ENCODE data around the gene CREBBP. TPM values are rescaled to one million over a fixed set of nuclear protein-coding genes. Genes with fewer than 3 reads are reported as not detected.

The CREBBP gene
- total and polyA plus RNA-seq, 10 donors = 5.8 to 153 (median 99.9) TPM

DNA sequence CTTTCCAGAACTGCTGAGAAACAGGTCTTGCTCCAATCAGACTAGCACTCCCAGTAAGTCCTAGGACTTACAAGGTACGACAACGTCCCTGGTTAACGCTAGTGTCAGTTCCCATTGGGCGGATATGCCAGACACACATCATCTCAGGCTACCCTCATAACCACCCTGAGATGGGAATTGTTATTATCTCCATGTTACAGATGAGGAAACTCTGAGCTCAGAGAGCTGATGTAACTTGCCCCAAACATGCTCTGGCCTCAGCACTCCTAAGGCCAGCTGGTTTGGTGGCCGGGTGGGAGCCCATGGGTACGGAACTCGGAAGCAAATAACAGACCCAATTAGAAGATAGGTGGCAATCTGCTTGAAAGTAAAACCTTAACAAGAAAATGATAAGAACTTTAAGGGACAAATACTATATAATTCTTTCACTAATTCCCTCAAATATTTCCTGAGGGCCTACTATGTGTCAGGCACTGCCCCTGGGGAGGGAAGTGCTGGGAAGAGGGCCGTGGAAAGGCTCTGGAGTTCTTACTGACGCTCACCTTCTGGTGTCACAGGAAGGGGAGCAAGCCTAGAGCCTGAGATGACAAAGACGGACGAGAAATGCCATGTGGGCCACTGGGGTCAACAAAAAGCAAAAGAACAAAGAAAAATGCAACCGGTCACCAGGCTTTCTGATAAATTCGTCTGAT lies 6.9 kb downstream of the CREBBP start:
- H3K27ac ChIP-seq = no peak overlapping the region
- intact Hi-C loops (cut with DNase I; ENCODE audit: low total_unique reads) = loop anchor here (10.0 kb wide), 1 partner anchor 179 kb away; no protein-coding TSS in a partner anchor
- H3K36me3 ChIP-seq = peaks cover 0 to 6% (median 0%) of the 10 kb centered on the region in 6 donors
- peaks cover 79 to 100% (median 99%) of the 10 kb centered on the region in 6 donors for H3K4me1 ChIP-seq
- no peak overlapping the region for H3K4me3 ChIP-seq
- WGBS, 5 donors = 70 to 82% (median 80%) methylated on average over 13 of the region's 13 CpGs
- H3K9me3 ChIP-seq = no peaks in the 10 kb centered on the region
- TF ChIP-seq POLR2A (IDR thresholded peaks at IDR 0.05) = no peak
- no peak for TF ChIP-seq POLR2AphosphoS5 (IDR thresholded peaks at IDR 0.05)
- TF ChIP-seq, protein P1, sequence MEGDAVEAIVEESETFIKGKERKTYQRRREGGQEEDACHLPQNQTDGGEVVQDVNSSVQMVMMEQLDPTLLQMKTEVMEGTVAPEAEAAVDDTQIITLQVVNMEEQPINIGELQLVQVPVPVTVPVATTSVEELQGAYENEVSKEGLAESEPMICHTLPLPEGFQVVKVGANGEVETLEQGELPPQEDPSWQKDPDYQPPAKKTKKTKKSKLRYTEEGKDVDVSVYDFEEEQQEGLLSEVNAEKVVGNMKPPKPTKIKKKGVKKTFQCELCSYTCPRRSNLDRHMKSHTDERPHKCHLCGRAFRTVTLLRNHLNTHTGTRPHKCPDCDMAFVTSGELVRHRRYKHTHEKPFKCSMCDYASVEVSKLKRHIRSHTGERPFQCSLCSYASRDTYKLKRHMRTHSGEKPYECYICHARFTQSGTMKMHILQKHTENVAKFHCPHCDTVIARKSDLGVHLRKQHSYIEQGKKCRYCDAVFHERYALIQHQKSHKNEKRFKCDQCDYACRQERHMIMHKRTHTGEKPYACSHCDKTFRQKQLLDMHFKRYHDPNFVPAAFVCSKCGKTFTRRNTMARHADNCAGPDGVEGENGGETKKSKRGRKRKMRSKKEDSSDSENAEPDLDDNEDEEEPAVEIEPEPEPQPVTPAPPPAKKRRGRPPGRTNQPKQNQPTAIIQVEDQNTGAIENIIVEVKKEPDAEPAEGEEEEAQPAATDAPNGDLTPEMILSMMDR (IDR thresholded peaks at IDR 0.05 in 8 of 11, conservative IDR thresholded peaks at IDR 0.05 in 3 of 11) = no peak
- no peaks in the 10 kb centered on the region for H3K27me3 ChIP-seq (replicated peaks in 1 of 7)
- no peak for DNase-seq

DNA sequence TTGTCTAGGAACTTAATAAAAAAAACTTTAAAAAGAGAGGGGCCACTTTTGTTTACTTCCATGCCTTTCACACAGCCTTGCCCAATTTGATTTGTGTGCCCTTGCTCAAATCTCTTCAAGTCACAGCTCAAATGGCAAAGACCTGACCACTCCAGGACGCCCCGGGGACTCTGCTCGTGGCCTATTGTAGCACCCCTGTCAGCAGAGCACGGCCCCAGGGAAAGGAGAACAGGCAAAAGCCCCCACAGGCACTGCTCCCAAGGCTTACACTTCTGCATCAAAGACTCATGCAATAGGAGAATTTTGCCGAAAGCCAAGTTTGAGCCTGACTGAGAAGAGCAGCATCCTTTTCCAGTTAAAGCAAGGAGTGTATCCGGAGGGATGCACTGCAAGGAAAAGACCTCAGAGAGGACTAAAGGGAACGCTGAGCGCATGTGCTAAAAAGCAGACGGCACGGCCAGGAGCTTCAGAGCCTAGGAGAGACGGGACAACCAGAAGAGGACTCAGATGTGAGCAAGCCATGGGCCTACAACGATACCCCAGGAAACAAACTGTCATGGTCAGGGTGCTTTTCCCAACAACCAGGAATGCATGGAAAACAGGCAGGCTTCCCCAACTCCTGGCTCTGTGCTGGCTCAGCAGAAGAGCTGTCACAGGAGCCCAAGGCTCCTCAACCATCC lies 8.2 kb downstream of the CREBBP start:
- WGBS, 5 donors = 68 to 82% (median 75%) methylated on average over 12 of the region's 12 CpGs
- intact Hi-C loops (cut with DNase I; ENCODE audit: low total_unique reads) = loop anchor here (10.0 kb wide), 1 partner anchor 178 kb away; no protein-coding TSS in a partner anchor
- Histone ChIP-seq H3K27ac (no peak overlapping the region), H3K9me3 (no peaks in the 10 kb centered on the region), H3K36me3 (peaks cover 0 to 5% (median 0%) of the 10 kb centered on the region in 6 donors), H3K27me3 (replicated peaks in 1 of 7) (no peaks in the 10 kb centered on the region), H3K4me3 (no peak overlapping the region), H3K4me1 (peaks cover 76 to 100% (median 99%) of the 10 kb centered on the region in 6 donors)
- no peak for DNase-seq
- TF ChIP-seq, protein P1 (IDR thresholded peaks at IDR 0.05 in 8 of 11, conservative IDR thresholded peaks at IDR 0.05 in 3 of 11) = no peak
- TF ChIP-seq POLR2A (IDR thresholded peaks at IDR 0.05) (no peak), POLR2AphosphoS5 (IDR thresholded peaks at IDR 0.05) (no peak)

- no peaks in the 10 kb centered on the region for H3K9me3 ChIP-seq
- peaks cover 73 to 100% (median 98%) of the 10 kb centered on the region in 6 donors for H3K4me1 ChIP-seq
- no peaks in the 10 kb centered on the region for H3K27me3 ChIP-seq (replicated peaks in 1 of 7)
- H3K36me3 ChIP-seq = peaks cover 0 to 2% (median 0%) of the 10 kb centered on the region in 6 donors
- TF ChIP-seq, protein P1 (IDR thresholded peaks at IDR 0.05 in 8 of 11, conservative IDR thresholded peaks at IDR 0.05 in 3 of 11) = no peak
- TF ChIP-seq POLR2AphosphoS5 (IDR thresholded peaks at IDR 0.05) = no peak
- no peak for TF ChIP-seq POLR2A (IDR thresholded peaks at IDR 0.05)
- intact Hi-C loops (cut with DNase I; ENCODE audit: low total_unique reads) = no loop called here
- H3K4me3 ChIP-seq = no peak overlapping the region
- no peak for DNase-seq
- 87 to 95% (median 94%) methylated on average over 3 of the region's 3 CpGs for WGBS, 5 donors
- H3K27ac ChIP-seq = peak overlapping the region in 1 of 8 donors; percentile 0
Measured at GRCh38 chr16:3868967-3869366, 11.5 kb downstream of the CREBBP start.

DNA sequence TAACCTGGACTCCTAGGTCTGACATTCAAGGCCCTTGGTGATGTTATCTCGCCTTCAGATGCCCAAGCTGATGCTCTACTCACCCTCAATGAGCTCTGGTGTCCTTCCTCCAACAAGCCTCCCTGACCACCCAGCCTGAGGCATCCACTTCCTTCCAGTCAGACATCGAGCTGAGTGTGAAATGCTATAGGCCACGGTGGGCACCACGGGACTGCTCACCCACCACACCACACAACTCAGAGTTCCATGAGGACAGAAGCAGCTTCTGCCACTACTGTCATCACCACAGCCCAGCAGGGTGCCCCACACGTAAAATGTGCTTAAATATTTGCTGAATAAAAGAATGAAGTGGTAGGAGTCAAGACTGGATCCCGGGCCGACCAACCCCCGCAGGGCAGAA lies 12.0 kb downstream of the CREBBP start:
- no peak for DNase-seq
- no peaks in the 10 kb centered on the region for H3K9me3 ChIP-seq
- no peaks in the 10 kb centered on the region for H3K36me3 ChIP-seq
- intact Hi-C loops (cut with DNase I; ENCODE audit: low total_unique reads) = no loop called here
- H3K27ac ChIP-seq = peak overlapping the region in 1 of 8 donors; percentile 0
- H3K4me3 ChIP-seq = no peak overlapping the region
- H3K4me1 ChIP-seq = peaks cover 73 to 100% (median 98%) of the 10 kb centered on the region in 6 donors
- WGBS, 5 donors = 75 to 86% (median 81%) methylated on average over 7 to 8 of the region's 8 CpGs
- no peak for TF ChIP-seq POLR2A (IDR thresholded peaks at IDR 0.05)
- no peaks in the 10 kb centered on the region for H3K27me3 ChIP-seq (replicated peaks in 1 of 7)
